HEK293 (cell line): Measurements from ENCODE around the gene CD82.

Source experiments
- CTCF ChIA-PET: fragments of 350-600 bp; formaldehyde crosslinking; extraction: SDS; loops from one replicate; lab custom pipeline; 2021; ENCODE audit warnings: antibody characterized with exemption; lab: Yijun Ruan, JAX
- POLR2A ChIA-PET: fragments of 300-600 bp; formaldehyde crosslinking; extraction: SDS; loops from one replicate; lab custom pipeline; 2020; ENCODE audit warnings: antibody characterized with exemption, inconsistent platforms; lab: Yijun Ruan, JAX
- H3K27ac ChIP-seq: fragments of 200-500 bp; sonication (Bioruptor generic); 2 replicates; pipeline ENCODE4 v1.5.1; 2014; ENCODE audit warnings: low read depth, low read length, control low read depth, inconsistent platforms; ENCODE audit errors: extremely low read depth
- H3K36me3 ChIP-seq, 2 experiments: fragments of 200-500 bp in 1 of 2; sonication (Bioruptor generic) in 1 of 2; 1 replicate in 1 of 2; 2 replicates in 1 of 2; pipeline ENCODE4 v1.5.1; 2014 to 2017; ENCODE audit warnings: inconsistent platforms in 2 of 2, low read length in 2 of 2; ENCODE audit not compliant: control insufficient read depth in 2 of 2, insufficient read depth in 1 of 2
- H3K4me1 ChIP-seq: fragments of 200-500 bp; sonication (Bioruptor generic); 2 replicates; pipeline ENCODE4 v1.5.1; 2014; ENCODE audit warnings: mild to moderate bottlenecking, low read length, inconsistent platforms; ENCODE audit not compliant: control insufficient read depth, insufficient read depth
- H3K4me3 ChIP-seq: 2 replicates; pipeline ENCODE4 v1.5.1; 2011; ENCODE audit warnings: low read depth, mild to moderate bottlenecking, control low read depth, low read length, moderate library complexity
- H3K9me3 ChIP-seq: fragments of 200-500 bp; sonication (Bioruptor generic); 2 replicates; pipeline ENCODE4 v1.5.1; 2014; ENCODE audit warnings: low read depth, low read length, inconsistent platforms; ENCODE audit not compliant: control insufficient read depth, insufficient read depth
- BCL11A ChIP-seq: fragments of 450-650 bp; formaldehyde crosslinking; IDR thresholded peaks from 2 replicates; pipeline ENCODE4 v1.5.1; 2016; ENCODE audit warnings: low read depth, missing biosample characterization, missing genetic modification characterization
- KLF9 ChIP-seq: fragments of 450-650 bp; formaldehyde crosslinking; IDR thresholded peaks from 2 replicates; pipeline ENCODE4 v1.5.1; 2016; ENCODE audit warnings: missing biosample characterization, missing genetic modification characterization, low read depth
- PRDM4 ChIP-seq: fragments of 450-650 bp; formaldehyde crosslinking; IDR thresholded peaks from 2 replicates; pipeline ENCODE4 v1.5.1; 2017; ENCODE audit warnings: missing biosample characterization, missing genetic modification characterization
- ZBTB44 ChIP-seq: fragments of 450-650 bp; IDR thresholded peaks from 2 replicates; pipeline ENCODE4 v1.5.1; 2018; ENCODE audit warnings: missing biosample characterization, mild to moderate bottlenecking, missing genetic modification characterization
- ZBTB7A ChIP-seq: fragments of 450-650 bp; formaldehyde crosslinking; IDR thresholded peaks from 2 replicates; pipeline ENCODE4 v1.5.1; 2016; ENCODE audit warnings: low read depth, missing biosample characterization, missing genetic modification characterization
- ZFP41 ChIP-seq: fragments of 450-650 bp; formaldehyde crosslinking; IDR thresholded peaks from 2 replicates; pipeline ENCODE4 v1.5.1; 2016; ENCODE audit warnings: missing biosample characterization, missing genetic modification characterization, borderline replicate concordance
- ZNF132 ChIP-seq: fragments of 450-650 bp; formaldehyde crosslinking; IDR thresholded peaks from 2 replicates; pipeline ENCODE4 v1.5.1; 2017; ENCODE audit warnings: missing biosample characterization, missing genetic modification characterization, borderline replicate concordance
- ZNF16 ChIP-seq: fragments of 450-650 bp; formaldehyde crosslinking; IDR thresholded peaks from 2 replicates; pipeline ENCODE4 v1.5.1; 2016; ENCODE audit warnings: low read depth, missing biosample characterization, missing genetic modification characterization
- ZNF292 ChIP-seq: fragments of 450-650 bp; formaldehyde crosslinking; IDR thresholded peaks from 2 replicates; pipeline ENCODE4 v1.5.1; 2016; ENCODE audit warnings: low read depth, missing biosample characterization, missing genetic modification characterization, borderline replicate concordance
- ZNF362 ChIP-seq: fragments of 450-650 bp; formaldehyde crosslinking; IDR thresholded peaks from 2 replicates; pipeline ENCODE4 v1.5.1; 2016; ENCODE audit warnings: missing biosample characterization, missing genetic modification characterization
- ZNF423 ChIP-seq: fragments of 450-650 bp; formaldehyde crosslinking; IDR thresholded peaks from 2 replicates; pipeline ENCODE4 v1.5.1; 2016; ENCODE audit warnings: missing biosample characterization, missing genetic modification characterization
- ZNF426 ChIP-seq: fragments of 450-650 bp; formaldehyde crosslinking; IDR thresholded peaks from 2 replicates; pipeline ENCODE4 v1.5.1; 2017; ENCODE audit warnings: missing biosample characterization, missing genetic modification characterization, mild to moderate bottlenecking, inconsistent platforms, moderate library complexity
- ZNF473 ChIP-seq: fragments of 450-650 bp; formaldehyde crosslinking; IDR thresholded peaks from 2 replicates; pipeline ENCODE4 v1.5.1; 2017; ENCODE audit warnings: missing biosample characterization, missing genetic modification characterization
- ZNF514 ChIP-seq: fragments of 450-650 bp; formaldehyde crosslinking; IDR thresholded peaks from 2 replicates; pipeline ENCODE4 v1.5.1; 2016; ENCODE audit warnings: missing biosample characterization, missing genetic modification characterization
- ZNF529 ChIP-seq: fragments of 450-650 bp; formaldehyde crosslinking; IDR thresholded peaks from 2 replicates; pipeline ENCODE4 v1.5.1; 2017; ENCODE audit warnings: missing genetic modification characterization, missing biosample characterization; ENCODE audit not compliant: insufficient replicate concordance
- ZNF585B ChIP-seq: fragments of 450-650 bp; formaldehyde crosslinking; IDR thresholded peaks from 2 replicates; pipeline ENCODE4 v1.5.1; 2016; ENCODE audit warnings: missing biosample characterization, missing genetic modification characterization
- ZNF600 ChIP-seq: fragments of 450-650 bp; formaldehyde crosslinking; IDR thresholded peaks from 2 replicates; pipeline ENCODE4 v1.5.1; 2016; ENCODE audit warnings: missing biosample characterization, missing genetic modification characterization
- ZNF624 ChIP-seq: fragments of 450-650 bp; formaldehyde crosslinking; IDR thresholded peaks from 2 replicates; pipeline ENCODE4 v1.5.1; 2017; ENCODE audit warnings: missing biosample characterization, missing genetic modification characterization
- ZNF660 ChIP-seq: fragments of 450-650 bp; IDR thresholded peaks from 2 replicates; pipeline ENCODE4 v1.5.1; 2018; ENCODE audit warnings: missing biosample characterization, mild to moderate bottlenecking, missing genetic modification characterization
- ZNF670 ChIP-seq: fragments of 450-650 bp; formaldehyde crosslinking; IDR thresholded peaks from 2 replicates; pipeline ENCODE4 v1.5.1; 2016; ENCODE audit warnings: missing biosample characterization, missing genetic modification characterization, low read depth
- ZNF704 ChIP-seq: fragments of 450-650 bp; formaldehyde crosslinking; IDR thresholded peaks from 2 replicates; pipeline ENCODE4 v1.5.1; 2016; ENCODE audit warnings: missing biosample characterization, missing genetic modification characterization
- ZNF707 ChIP-seq: fragments of 450-650 bp; formaldehyde crosslinking; IDR thresholded peaks from 2 replicates; pipeline ENCODE4 v1.5.1; 2016; ENCODE audit warnings: missing biosample characterization, missing genetic modification characterization
- ZNF843 ChIP-seq: fragments of 450-650 bp; formaldehyde crosslinking; IDR thresholded peaks from 2 replicates; pipeline ENCODE4 v1.5.1; 2016; ENCODE audit warnings: missing biosample characterization, missing genetic modification characterization

Gene CD82

GRCh38 chr11:44580701-44581100, 15.2 kb downstream of the CD82 start:
- CTCF ChIA-PET, result interaction anchor here (0.8 kb wide), 1 partner anchor 14 kb away, joined by 3 read pairs; no protein-coding TSS in a partner anchor
- H3K4me3 ChIP-seq, result no peak overlapping the region
- H3K27ac ChIP-seq, result no peak overlapping the region
- POLR2A ChIA-PET, result no interaction called here
- no peaks in the 10 kb centered on the region for H3K4me1 ChIP-seq
- H3K9me3 ChIP-seq, result no peaks in the 10 kb centered on the region
- H3K36me3 ChIP-seq, result no peaks in the 10 kb centered on the region
- TF ChIP-seq ZNF843 (tag by site-specific recombination), result no peak
- no peak for TF ChIP-seq ZNF707 (tag by site-specific recombination)

GRCh38 chr11:44581246-44581645, 15.8 kb downstream of the CD82 start:
- POLR2A ChIA-PET, result no interaction called here
- TF ChIP-seq ZNF529 (tag by site-specific recombination) (no peak), ZNF132 (tag by site-specific recombination) (no peak), ZNF473 (tag by site-specific recombination) (no peak), ZNF704 (tag by site-specific recombination) (no peak), ZBTB44 (tag by site-specific recombination) (no peak), ZNF16 (no peak), ZNF514 (tag by site-specific recombination) (no peak), ZFP41 (no peak), KLF9 (tag by site-specific recombination) (no peak)
- TF ChIP-seq, all 188 proteins: peak for 0
- Histone ChIP-seq H3K36me3 (no peaks in the 10 kb centered on the region), H3K4me3 (no peak overlapping the region), H3K4me1 (no peaks in the 10 kb centered on the region), H3K27ac (no peak overlapping the region), H3K9me3 (no peaks in the 10 kb centered on the region)
- CTCF ChIA-PET, result interaction anchor here (0.8 to 1.1 kb wide), 2 partner anchors 14 to 36 kb away, joined by 3 read pairs; no protein-coding TSS in a partner anchor

GRCh38 chr11:44582641-44583352, 17.3 kb downstream of the CD82 start:
- Histone ChIP-seq H3K4me3 (no peak overlapping the region), H3K27ac (no peak overlapping the region), H3K4me1 (no peaks in the 10 kb centered on the region), H3K9me3 (no peaks in the 10 kb centered on the region), H3K36me3 (no peaks in the 10 kb centered on the region)
- POLR2A ChIA-PET, result interaction anchor here (1.1 kb wide), 1 partner anchor 18 kb away, joined by 3 read pairs; the partner anchor contains the start of gene CD82
- CTCF ChIA-PET, result interaction anchor here (1.0 to 1.6 kb wide), 2 partner anchors 33 to 284 kb away, joined by 4 to 5 read pairs; no protein-coding TSS in a partner anchor
- TF ChIP-seq ZNF670 (tag by site-specific recombination), result no peak
- no peak for TF ChIP-seq ZNF426 (tag by site-specific recombination)
- no peak for TF ChIP-seq PRDM4 (tag by site-specific recombination)
- TF ChIP-seq ZNF660 (tag by site-specific recombination), result no peak
- no peak for TF ChIP-seq ZNF362 (tag by site-specific recombination)
- TF ChIP-seq ZNF292 (tag by site-specific recombination), result no peak
- TF ChIP-seq ZNF423, result no peak
- TF ChIP-seq ZBTB7A, result no peak
- TF ChIP-seq ZNF600 (tag by site-specific recombination), result no peak
- TF ChIP-seq ZNF585B (tag by site-specific recombination), result no peak
- TF ChIP-seq ZNF624 (tag by site-specific recombination), result no peak
- no peak for TF ChIP-seq BCL11A (tag by site-specific recombination)
